EH (cell line): ENCODE results near the gene SERTM1.
A peak's percentile ranks its signal among the peaks of the same experiment; 100 is the strongest.

Source experiments
- DNase-seq: peaks from one replicate; pipeline ENCODE4 v3.0.0-alpha.2; 2015; ENCODE audit warnings: low read depth

Gene SERTM1

GRCh38 chr13:36710396-36710795 lies 36.6 kb downstream of the SERTM1 start:
- no peak for DNase-seq

GRCh38 chr13:36712290-36712689 lies 38.5 kb downstream of the SERTM1 start:
- DNase-seq: no peak

- peak; percentile 30 for DNase-seq
Measured at GRCh38 chr13:36712770-36713169, 39.0 kb downstream of the SERTM1 start.

GRCh38 chr13:36713887-36714286 lies 40.1 kb downstream of the SERTM1 start:
- no peak for DNase-seq

GRCh38 chr13:36715841-36716240 lies 42.0 kb downstream of the SERTM1 start:
- no peak for DNase-seq

GRCh38 chr13:36717017-36717416 lies 43.2 kb downstream of the SERTM1 start:
- DNase-seq: no peak

GRCh38 chr13:36717966-36718545 lies 44.2 kb downstream of the SERTM1 start:
- no peak for DNase-seq

- DNase-seq: no peak
Measured at GRCh38 chr13:36718686-36719085, 44.9 kb downstream of the SERTM1 start.

- no peak for DNase-seq
Measured at GRCh38 chr13:36724141-36724540, 50.3 kb downstream of the SERTM1 start.

GRCh38 chr13:36725936-36726335 lies 52.1 kb downstream of the SERTM1 start:
- DNase-seq: no peak

- DNase-seq: no peak
Measured at GRCh38 chr13:36728006-36728405, 54.2 kb downstream of the SERTM1 start.

GRCh38 chr13:36736119-36736726 lies 62.4 kb downstream of the SERTM1 start:
- DNase-seq: peak; percentile 58

GRCh38 chr13:36737524-36738083 lies 63.8 kb downstream of the SERTM1 start:
- no peak for DNase-seq

- DNase-seq: no peak
Measured at GRCh38 chr13:36745436-36745835, 71.6 kb downstream of the SERTM1 start.

- DNase-seq: no peak
Measured at GRCh38 chr13:36746051-36746450, 72.2 kb downstream of the SERTM1 start.
